GM21528 (cell line): ENCODE measurements around the gene DNAL4.

Experiments
- ATAC-seq: cut with Tn5 transposase; IDR thresholded peaks from one replicate; pipeline ENCODE4 v1.9.1; 2021; ENCODE audit warnings: mild to moderate bottlenecking, moderate library complexity; ENCODE audit not compliant: unreplicated experiment, low FRiP score

DNAL4 gene

DNA sequence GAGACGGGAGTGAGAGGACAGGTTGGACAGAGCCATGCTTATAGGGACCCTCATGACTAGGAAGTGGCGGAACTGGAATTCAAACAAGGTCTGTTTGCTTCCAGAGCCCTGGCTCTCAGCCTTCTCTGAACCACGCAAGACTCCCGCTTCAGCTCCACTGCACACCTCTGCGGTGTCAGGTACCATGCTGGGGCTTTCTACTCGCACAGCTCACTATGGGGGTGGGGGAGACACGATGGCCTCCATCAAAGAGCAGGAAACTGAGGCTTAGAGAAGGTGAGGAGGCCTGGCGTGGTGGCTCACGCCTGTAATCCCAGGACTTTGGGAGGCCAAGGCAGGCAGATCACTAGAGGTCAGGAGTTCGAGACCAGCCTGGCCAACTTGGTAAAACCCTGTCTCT is 52.4 kb downstream of the DNAL4 start:
- ATAC-seq, result no peak

DNA sequence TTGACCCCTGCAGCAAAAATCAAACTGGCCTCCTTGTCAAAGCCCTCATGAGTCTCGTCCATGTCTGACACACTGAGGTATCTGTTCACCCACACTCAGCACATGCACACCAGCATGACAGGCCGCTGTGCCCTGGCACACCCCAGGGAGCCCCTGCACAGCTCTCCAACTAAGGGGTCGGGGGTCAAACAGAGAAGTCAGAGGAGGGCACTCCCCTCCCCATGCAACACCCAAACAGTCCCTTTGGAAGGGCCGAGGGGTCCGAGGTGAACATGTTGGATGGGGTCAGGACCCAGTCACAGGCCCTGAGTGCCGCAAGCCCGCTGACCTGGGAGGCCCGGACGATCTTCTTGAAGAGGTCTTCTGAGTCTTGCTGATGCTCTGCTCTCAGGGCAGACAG is 52.8 kb downstream of the DNAL4 start:
- ATAC-seq, result no peak

DNA sequence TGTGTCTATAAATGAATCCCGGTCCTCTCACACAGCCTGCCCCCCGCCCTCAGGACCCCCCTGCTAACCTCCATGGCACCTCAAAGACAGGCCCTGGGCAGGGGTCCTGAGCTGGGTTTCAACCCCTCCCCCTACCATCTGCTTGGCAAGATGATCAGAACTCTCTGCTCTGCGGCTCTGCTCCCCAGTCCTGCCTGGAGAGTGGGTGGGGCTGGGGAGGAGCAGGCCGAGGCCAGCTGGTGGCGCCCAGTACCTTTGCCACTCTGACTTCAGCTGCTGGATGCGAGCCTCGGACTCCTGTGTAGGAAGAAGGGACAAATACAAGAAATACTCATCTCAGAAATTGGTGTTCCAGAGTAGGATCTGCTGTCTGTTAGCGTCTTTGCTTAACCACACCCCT is 53.2 kb downstream of the DNAL4 start:
- no peak for ATAC-seq

DNA sequence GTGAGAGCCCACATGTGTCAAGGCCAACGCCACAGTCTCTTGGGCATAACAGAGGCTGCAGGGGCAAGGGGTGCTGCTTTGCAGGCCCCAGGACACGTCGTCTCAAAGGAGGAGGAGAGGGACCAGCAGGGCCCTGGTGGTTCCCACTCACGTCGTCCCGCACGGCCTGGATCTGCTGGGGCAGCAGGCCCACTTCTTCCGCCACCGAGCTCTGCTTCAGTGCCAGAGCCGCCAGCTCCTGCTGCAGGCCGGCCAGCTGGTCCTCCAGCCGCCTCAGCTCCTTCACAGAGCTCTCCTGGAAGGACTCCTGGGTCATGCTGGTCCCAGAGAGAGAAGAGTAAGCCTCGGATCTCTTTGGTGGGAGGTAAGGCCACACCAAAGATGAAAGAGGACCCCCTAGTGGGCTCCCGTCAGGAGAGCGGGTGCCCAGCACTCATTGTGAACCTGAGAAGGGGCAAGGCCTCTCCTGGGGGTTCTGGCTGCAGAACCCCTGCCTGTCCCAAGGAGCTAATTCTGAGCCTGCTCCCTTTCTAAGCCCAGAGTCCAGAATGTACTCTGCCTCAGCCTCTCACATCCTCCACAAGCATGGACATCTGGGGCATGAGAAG is 53.7 kb downstream of the DNAL4 start:
- ATAC-seq, result no peak

DNA sequence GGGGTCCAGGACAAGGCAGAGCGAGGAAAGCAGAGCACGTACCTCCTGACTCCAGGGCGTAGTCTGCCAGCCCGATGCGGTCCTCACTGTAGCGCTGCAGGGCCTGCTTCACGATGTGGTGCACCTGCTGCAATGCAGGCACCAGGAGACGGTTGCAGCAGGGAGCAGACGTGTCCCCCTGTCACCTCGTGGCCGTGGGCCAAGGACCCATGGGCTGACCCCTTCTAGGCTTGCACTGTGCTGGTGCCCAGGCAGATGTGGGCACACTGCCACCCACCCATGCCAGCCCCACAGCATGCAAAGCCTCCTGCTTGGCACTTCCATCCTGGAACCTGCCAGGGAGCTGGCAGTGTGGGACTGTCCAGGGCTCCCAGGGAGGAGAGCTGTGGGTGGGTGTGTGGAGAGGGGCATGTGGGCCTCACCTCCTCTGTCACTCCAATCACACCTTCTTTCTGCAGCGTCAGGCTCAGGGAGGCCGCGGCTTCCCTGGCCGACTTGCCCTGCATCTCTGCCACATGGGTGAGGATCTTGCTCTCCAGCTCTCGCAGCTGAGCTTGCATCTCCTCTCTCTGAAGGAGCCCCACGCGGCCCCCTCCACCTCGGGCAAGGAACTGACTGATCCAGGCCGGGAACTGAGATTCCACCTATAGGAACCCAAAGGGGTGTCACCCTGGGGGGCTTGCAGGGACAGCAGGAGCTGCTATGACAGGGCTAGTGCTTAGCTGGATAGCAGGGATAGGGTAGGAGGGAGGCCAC is 54.5 kb downstream of the DNAL4 start:
- no peak for ATAC-seq

DNA sequence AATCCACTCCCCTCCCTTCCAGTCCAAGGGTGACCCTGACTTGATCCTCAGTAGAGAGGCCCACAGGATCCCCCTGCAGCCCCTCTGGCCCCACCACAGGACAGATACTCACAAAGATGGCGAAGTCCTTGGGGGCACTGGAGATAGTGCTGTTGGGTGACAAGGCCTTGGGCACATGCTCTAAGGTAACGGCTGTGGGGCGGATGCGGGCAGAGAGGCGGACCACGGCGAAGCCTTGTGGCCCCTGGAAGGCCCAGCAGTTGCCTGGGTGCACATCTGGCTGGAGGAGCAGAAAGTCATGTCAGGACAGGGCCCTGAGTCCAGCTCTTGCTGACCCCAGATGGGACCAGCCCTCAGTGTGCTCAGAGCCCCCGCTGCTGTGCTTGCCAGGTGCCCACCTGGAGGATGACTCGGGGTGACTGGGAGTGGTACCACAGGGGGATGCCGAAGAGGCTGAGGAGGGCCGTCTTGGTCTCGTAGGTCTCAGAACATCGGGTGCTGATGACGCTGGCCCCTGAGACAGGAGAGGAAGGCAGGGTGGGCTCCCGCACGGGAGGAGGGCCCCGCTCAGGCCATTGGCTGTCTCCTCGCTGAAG is 55.4 kb downstream of the DNAL4 start:
- ATAC-seq, result no peak

DNA sequence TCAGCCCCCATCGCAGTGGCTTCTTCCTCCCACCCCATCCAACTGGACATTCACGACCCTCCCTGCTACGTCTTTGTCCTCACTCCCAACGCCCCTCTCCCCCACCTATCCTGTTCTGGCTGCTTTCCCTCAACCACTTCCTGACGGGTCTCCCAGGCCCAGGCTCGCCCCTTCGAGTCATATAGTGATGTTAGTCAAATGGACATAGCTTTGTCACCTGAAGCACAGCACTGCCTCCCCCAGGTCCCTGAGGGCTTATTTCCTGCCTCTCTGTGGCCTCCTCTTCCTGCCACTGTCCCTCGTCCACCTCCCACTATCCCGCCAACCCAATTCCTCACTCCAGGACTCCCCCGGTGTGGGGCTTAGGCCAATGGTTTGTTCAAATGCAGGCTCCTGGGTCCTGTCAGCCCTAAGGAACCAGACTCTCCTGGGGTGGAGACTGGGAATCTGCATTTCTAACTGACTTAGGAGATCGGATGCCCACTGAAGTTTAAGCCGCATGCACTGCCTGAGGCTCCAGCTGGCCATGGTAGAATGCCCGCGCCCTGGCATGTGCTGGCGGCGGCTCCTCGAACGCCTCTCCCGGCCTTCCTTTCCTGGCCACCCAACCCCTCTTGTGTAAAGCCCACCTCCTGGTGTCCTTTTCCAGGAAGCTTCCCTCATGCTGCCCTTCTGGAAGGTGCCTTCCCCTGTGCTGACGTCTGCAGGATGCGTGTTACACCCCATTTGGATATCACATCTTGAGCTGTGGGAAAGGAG is 56.5 kb downstream of the DNAL4 start:
- ATAC-seq, result no peak

DNA sequence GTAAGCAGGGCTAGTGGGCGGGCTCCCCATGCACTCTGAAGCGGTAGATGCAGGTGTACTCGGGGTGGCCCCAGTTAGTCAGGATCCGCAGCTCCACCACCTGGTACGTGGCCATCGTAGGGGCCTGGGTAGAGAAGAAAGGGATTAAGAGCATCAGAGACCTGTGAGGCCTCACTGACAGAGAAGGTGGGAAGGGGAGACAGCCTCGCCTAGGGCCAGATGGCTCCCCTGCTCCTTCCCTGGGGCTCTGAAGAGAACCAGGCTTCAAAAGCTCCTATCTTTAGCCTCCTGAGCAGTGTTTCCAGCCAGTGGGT is 57.7 kb downstream of the DNAL4 start:
- no peak for ATAC-seq

DNA sequence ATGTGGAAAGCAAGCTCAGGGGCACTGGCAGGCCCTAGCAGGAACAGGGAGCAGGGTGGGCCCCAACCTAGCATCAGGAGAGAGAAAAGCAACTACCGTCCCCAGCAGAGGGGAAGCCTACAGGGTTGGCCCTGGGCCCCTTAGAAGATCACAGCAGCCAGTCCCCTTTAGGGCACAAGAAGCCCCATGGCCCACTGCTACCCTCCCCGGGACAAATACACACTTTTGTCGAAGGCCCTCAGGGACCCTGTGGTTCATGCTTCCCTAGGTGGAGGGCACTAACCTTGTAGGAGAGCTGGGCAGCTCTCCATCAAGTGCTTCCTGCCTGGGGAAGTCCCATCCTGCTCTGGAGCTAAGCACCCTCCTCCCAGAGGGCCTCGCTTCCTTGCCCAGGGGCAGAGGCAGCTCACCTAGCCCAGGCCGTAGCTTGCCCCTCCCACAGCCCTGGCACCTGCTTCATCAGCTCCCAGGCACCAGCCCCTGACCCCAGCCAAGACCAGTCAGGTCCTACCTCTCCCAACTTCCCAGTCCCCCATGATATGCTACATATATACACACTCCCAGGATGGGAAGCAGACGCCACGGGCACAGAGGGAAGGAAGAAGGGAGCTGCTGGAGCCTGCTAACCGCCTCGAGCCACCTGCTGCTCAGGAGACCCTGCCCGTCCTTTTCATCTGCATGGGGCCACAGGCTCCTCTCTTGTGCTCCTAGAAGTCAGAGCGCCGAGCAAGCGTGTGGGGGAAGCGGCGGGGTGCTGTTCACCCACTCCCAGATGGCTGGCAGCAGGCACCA is 58.3 kb downstream of the DNAL4 start:
- no peak for ATAC-seq

DNA sequence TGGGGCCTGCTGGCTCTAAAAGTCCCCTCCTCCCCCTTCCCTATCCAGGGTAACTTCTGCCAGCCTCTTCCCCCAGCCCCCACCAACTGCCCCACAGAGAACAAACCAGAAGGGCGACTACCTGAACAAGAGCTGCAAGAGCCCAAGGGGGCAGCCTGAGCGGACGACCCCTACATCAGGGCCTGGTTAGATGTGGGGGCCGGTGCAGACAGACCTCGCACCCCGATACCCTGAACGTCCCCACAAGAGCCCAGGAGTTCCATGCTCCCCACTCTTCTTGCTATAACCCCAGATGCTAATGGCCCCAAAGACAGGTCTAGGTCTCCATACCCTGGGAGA is 58.8 kb downstream of the DNAL4 start:
- ATAC-seq, result no peak

DNA sequence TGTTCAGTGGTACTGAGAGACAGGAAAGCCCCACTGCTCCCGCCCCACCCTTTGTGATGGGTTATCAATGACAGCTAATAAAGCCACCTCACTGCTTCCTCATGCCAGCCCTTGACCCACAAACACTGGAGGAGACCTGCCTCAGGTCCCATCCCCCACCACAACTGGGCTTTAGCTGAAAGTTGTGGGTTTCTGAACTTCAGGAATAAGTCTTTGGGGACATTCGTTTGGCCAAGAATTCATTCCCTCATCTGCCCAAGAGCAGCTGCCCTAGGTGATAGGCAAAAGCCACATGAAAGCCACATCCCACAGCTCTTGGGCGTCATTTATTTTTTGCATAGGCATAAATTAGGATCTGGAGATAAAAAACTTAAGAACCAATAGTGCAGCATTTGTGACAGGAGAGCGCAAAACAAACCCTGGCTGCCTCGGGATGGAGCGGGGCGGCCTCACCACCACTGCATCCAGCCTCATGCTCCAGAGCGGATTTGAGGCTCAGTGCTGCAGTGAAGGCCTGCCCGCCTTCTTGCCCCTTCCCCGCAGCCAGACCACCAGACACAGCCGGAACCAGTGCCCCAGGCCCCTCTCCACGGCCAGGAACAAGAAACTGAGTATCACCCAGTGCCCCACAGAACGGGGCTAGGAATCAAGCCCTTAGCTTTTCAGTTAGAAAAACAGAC is 59.4 kb downstream of the DNAL4 start:
- no peak for ATAC-seq

DNA sequence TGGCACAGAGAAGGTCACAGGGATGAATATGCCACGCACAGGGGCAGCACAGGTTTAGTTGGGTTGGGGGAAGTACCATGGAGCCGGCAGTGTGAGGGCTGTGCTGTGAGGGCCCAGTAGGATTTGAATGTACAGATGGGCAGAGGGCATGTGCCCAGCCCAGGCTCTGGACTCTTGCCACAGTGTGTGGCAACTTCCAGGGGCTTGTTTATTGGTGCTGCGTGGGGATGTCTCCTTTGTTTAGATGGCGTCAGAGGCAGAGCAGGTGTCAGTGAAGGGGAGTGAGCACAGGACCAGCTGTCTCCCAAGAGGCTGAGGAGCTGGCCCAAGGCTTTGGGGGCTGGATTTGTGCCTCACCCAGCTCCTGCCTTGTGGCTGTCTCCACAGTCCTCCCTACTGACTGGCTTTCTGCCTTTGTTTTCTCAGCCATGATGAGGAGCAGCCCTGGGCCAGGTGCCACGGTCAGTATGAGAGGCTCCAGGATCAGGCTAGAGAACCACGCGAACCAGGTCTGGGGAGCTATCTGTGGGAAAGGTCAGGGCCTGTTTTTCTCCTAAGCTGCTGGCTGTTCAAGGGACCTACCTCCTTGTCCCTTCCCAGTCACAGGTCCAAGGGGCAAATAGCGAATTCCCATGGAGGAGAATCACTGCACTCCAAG is 60.1 kb downstream of the DNAL4 start:
- no peak for ATAC-seq

DNA sequence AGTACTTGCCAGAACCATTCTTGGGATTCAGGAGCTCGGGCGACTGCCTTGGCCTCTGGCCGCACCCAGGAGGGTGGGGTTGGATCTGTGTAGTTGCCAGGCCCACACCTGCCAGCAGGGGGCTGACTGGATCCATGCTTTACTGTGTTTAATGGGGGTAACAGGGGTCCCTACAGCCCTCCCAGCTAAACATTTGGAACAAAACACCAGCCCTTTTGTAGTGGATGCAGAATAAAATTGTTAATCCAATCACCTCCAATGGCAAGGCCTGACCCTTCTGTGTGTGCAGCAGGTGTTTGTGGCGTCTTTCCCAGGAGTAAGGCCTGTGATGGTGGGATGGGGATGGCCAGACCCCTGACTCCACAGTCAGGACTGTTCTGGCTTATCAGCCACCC is 60.6 kb downstream of the DNAL4 start:
- ATAC-seq, result no peak

DNA sequence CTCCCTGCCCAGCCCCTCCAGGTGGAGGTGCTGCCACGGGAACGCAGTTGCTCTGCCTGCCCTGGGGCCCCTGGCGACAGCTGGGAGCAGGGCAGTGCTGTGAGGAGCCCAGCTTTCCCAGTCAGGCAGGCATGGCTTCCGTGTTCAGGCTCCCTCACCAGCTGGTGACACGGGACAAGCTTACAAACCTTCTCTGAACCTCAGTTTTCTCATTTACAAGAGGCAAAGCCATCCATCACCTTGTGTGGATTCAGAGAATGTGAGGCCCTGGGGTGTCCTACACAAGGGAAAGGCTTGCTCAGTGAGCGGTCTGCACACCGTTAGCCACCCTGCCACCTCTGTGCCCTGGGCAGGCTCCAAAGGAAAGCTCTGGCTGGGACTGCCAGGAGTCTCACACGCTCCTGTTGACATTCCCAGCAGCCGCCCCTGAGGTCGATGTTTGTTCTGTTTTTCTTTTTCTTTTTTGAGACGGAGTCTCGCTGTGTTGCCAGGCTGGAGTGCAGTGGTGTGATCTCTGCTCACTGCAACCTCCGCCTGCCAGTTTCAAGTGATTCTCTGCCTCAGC is 61.6 kb downstream of the DNAL4 start:
- ATAC-seq, result no peak

DNA sequence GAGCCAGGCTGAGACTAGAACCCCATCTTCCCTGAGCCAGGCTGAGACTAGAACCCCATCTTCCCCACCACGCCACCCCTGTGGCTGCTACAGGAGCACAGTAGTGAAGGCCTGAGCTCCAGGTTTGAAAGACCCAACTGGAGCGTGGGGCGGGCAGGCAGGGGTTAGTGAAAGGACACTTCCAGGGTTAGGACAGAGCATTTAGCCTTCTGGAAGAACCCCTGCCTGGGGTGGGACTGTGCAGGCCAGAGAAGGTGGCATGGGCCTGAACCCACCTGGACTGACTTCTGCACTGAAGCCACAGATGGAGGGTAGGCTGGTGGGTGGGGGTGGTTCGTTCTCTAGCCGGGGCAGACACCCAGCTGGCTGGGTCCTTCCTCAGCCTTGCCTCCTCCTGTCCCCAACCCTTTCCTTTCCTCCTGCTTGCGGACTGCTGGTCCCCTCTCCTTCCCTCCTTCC is 62.2 kb downstream of the DNAL4 start:
- no peak for ATAC-seq

DNA sequence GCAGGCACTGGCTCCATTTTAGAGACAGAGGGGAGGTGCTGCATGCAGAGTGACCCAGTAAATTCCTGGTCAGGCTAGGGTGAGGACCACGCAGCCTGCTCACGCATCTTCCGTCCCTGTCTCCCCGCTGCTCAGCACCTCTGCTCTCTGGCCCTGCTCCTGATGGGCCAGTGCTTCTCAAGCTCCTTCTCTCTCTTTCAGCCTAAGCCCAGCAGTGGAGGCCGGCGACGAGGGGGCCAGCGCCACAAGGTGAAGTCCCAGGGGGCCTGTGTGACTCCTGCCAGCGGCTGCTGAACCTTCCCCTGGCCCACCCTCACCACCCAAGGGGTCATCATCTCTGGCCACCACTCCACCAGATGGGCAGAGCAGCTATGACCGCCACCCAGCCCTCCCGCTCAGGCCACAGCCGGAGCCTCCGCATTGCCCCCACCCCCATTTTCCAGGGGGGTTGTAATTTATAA is 63.5 kb downstream of the DNAL4 start:
- ATAC-seq, result no peak

DNA sequence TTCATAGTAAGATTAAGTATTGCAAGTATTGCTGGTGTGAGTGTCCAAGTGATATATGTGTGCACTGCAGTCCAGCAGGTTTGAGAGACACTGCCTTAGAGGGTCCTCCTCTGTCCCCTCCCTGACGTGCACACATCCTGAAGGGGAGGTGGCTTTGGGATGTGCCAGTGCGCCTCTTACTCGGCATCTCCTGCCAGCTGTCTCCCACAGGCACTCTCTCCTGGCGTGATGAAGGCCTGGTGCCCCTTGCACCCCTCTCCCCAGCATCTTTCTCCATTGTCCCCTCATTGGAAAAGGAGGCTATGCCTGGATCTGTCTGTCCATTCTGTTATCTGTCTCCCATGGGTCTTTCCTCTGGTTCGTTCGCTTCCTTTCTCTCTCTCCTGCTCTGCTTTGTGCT is 64.0 kb downstream of the DNAL4 start:
- ATAC-seq, result no peak

DNA sequence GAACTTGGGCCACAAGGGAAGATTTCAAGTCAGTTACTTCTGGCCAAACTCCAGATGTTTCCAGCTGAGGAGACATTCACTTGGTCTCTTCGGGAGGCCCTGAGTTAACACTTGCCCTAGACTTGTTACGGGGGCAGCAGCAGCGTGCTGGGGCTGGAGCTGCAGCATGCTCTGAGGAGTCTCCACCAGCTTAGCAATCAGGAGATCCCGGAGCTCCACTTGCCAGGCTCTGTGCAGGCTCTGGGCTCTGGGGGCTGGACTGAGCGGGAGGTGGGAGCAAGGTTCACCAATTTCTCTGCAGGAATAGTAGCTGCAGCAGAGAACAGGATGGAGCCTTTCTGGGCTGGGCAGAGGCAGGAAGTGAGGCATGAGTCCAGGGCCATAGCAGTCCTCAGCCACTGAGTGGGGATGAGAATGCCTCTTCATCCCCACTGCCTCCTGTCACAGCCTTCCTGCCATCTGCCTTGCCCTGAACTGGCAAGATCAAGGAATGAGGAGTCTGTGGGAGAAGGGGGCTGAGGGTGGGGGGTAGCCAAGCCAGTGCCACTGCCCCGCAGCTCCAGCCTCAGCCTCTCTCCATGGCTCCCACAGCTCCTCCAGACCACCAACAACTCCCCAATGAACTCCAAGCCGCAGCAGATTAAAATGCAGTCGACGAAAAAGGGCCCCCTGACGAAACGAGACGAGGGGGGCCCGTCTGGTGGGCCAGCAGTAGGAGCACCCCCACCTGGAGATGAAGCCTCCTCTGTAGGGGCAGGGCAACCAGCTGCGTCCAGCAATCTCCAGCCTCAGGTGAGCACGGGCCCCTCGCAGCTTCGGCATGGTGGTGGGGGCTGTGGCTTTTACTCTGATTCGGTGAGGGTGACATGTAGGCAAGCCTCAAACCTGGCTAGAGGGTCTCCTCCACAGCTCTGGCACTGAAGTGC is 64.8 kb downstream of the DNAL4 start:
- ATAC-seq, result no peak
